Parathyroid adenoma (tissue), 2 donors: ENCODE measurements around the gene ULK4.

Experiments
- H2AFZ ChIP-seq: fragments of 300-600 bp; sonication (generic); one replicate; pipeline ENCODE4 v1.7.0; 2017; ENCODE audit warnings: antibody characterized with exemption, mild to moderate bottlenecking
- H3K27ac ChIP-seq: fragments of 300-600 bp; sonication (generic); one replicate; pipeline ENCODE4 v1.7.0; 2017
- H3K27me3 ChIP-seq: fragments of 300-600 bp; sonication (generic); one replicate; pipeline ENCODE4 v1.7.0; 2017; ENCODE audit warnings: low read length; ENCODE audit not compliant: control insufficient read depth, insufficient read depth
- H3K36me3 ChIP-seq: fragments of 300-600 bp; sonication (generic); one replicate; pipeline ENCODE4 v1.7.0; 2017; ENCODE audit warnings: low read length; ENCODE audit not compliant: control insufficient read depth, insufficient read depth
- H3K4me1 ChIP-seq: fragments of 300-600 bp; sonication (generic); one replicate; pipeline ENCODE4 v1.7.0; 2017; ENCODE audit warnings: control low read depth
- H3K4me2 ChIP-seq: fragments of 300-600 bp; sonication (generic); one replicate; pipeline ENCODE4 v1.7.0; 2017; ENCODE audit warnings: low read length
- H3K4me3 ChIP-seq: fragments of 300-600 bp; sonication (generic); one replicate; pipeline ENCODE4 v1.7.0; 2017; ENCODE audit warnings: low read depth, low read length
- H3K79me2 ChIP-seq: fragments of 300-600 bp; sonication (generic); one replicate; pipeline ENCODE4 v1.7.0; 2017; ENCODE audit warnings: control low read depth
- H3K9ac ChIP-seq: fragments of 300-600 bp; sonication (generic); one replicate; pipeline ENCODE4 v1.7.0; 2017; ENCODE audit warnings: mild to moderate bottlenecking
- H3K9me3 ChIP-seq: fragments of 300-600 bp; sonication (generic); one replicate; pipeline ENCODE4 v1.7.0; 2017; ENCODE audit warnings: low read length; ENCODE audit not compliant: control insufficient read depth
- TF ChIP-seq, protein P1 (sequence below): fragments of 300-600 bp; sonication (generic); IDR thresholded peaks from one replicate; pipeline ENCODE4 v1.7.0; 2017; ENCODE audit warnings: antibody characterized with exemption, mild to moderate bottlenecking
- donor health status: primary hyperparathyroidism.

ULK4 gene

DNA sequence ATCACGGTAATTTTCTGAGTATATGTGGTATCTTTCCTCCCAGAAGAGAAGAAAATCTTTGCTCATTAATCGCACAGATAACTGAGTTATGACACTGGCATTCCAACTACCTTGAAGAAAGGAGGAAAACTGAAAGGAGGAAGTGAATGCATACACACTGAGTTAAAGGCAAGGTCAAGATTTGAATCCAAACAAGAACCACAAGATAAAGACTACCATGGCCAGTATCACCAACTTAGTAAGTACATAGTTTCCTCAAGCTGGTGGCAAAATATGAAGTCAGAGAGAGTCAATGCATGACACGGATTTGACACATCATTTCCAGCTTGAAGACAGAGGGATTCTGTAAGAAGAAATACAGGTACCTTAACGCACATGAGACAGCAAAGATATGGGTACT, 287.5 kb downstream of the ULK4 start:
- Histone ChIP-seq H3K9ac (no peak overlapping the region), H3K79me2 (peaks cover 3% of the 10 kb centered on the region), H3K4me3 (no peak overlapping the region), H3K27ac (no peak overlapping the region), H3K4me1 (peaks cover 3% of the 10 kb centered on the region), H3K36me3 (no peaks in the 10 kb centered on the region), H2AFZ (no peak overlapping the region), H3K4me2 (no peak overlapping the region), H3K9me3 (no peaks in the 10 kb centered on the region), H3K27me3 (no peaks in the 10 kb centered on the region)
- TF ChIP-seq, protein P1, sequence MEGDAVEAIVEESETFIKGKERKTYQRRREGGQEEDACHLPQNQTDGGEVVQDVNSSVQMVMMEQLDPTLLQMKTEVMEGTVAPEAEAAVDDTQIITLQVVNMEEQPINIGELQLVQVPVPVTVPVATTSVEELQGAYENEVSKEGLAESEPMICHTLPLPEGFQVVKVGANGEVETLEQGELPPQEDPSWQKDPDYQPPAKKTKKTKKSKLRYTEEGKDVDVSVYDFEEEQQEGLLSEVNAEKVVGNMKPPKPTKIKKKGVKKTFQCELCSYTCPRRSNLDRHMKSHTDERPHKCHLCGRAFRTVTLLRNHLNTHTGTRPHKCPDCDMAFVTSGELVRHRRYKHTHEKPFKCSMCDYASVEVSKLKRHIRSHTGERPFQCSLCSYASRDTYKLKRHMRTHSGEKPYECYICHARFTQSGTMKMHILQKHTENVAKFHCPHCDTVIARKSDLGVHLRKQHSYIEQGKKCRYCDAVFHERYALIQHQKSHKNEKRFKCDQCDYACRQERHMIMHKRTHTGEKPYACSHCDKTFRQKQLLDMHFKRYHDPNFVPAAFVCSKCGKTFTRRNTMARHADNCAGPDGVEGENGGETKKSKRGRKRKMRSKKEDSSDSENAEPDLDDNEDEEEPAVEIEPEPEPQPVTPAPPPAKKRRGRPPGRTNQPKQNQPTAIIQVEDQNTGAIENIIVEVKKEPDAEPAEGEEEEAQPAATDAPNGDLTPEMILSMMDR: no peak

GRCh38 chr3:41673650-41674049, 288.3 kb downstream of the ULK4 start:
- Histone ChIP-seq H3K9me3 (no peaks in the 10 kb centered on the region), H3K27ac (no peak overlapping the region), H2AFZ (no peak overlapping the region), H3K9ac (no peak overlapping the region), H3K4me3 (no peak overlapping the region), H3K79me2 (peaks cover 3% of the 10 kb centered on the region), H3K4me2 (no peak overlapping the region), H3K4me1 (peaks cover 3% of the 10 kb centered on the region), H3K27me3 (no peaks in the 10 kb centered on the region), H3K36me3 (no peaks in the 10 kb centered on the region)
- TF ChIP-seq, protein P1: no peak

- Histone ChIP-seq H3K79me2 (peaks cover 5% of the 10 kb centered on the region), H3K4me2 (no peak overlapping the region), H3K9ac (no peak overlapping the region), H3K4me1 (no peaks in the 10 kb centered on the region), H2AFZ (no peak overlapping the region), H3K27ac (no peak overlapping the region), H3K36me3 (no peaks in the 10 kb centered on the region), H3K9me3 (no peaks in the 10 kb centered on the region), H3K4me3 (no peak overlapping the region), H3K27me3 (no peaks in the 10 kb centered on the region)
- TF ChIP-seq, protein P1: no peak
Measured at GRCh38 chr3:41668379-41668778, 293.5 kb downstream of the ULK4 start.

GRCh38 chr3:41662288-41662687, 299.6 kb downstream of the ULK4 start:
- Histone ChIP-seq H3K36me3 (no peaks in the 10 kb centered on the region), H3K9me3 (no peaks in the 10 kb centered on the region), H3K27ac (no peak overlapping the region), H3K4me2 (no peak overlapping the region), H2AFZ (no peak overlapping the region), H3K27me3 (no peaks in the 10 kb centered on the region), H3K4me1 (no peaks in the 10 kb centered on the region), H3K4me3 (no peak overlapping the region), H3K79me2 (peaks cover 3% of the 10 kb centered on the region), H3K9ac (no peak overlapping the region)
- TF ChIP-seq, protein P1: no peak

- H3K9me3 ChIP-seq: no peaks in the 10 kb centered on the region
- H3K27me3 ChIP-seq: no peaks in the 10 kb centered on the region
- H3K4me1 ChIP-seq: no peaks in the 10 kb centered on the region
- no peak overlapping the region for H3K4me2 ChIP-seq
- no peak overlapping the region for H2AFZ ChIP-seq
- TF ChIP-seq, protein P1: no peak
- H3K36me3 ChIP-seq: no peaks in the 10 kb centered on the region
- H3K9ac ChIP-seq: no peak overlapping the region
- no peak overlapping the region for H3K27ac ChIP-seq
- H3K79me2 ChIP-seq: peaks cover 3% of the 10 kb centered on the region
- no peak overlapping the region for H3K4me3 ChIP-seq
Measured at GRCh38 chr3:41661796-41662195, 300.1 kb downstream of the ULK4 start.
